Measurements from ENCODE around the gene HES2. TPM values are rescaled to one million over a fixed set of nuclear protein-coding genes. Genes with fewer than 3 reads are reported as not detected.

HES2 gene
- total and polyA plus RNA-seq, 9 of the 15 experiments (the other 6 are each of a cell fraction or from before 2014, with no cell fraction given) = 0.05 to 0.18 (median 0.07) TPM; not detected in 4

DNA sequence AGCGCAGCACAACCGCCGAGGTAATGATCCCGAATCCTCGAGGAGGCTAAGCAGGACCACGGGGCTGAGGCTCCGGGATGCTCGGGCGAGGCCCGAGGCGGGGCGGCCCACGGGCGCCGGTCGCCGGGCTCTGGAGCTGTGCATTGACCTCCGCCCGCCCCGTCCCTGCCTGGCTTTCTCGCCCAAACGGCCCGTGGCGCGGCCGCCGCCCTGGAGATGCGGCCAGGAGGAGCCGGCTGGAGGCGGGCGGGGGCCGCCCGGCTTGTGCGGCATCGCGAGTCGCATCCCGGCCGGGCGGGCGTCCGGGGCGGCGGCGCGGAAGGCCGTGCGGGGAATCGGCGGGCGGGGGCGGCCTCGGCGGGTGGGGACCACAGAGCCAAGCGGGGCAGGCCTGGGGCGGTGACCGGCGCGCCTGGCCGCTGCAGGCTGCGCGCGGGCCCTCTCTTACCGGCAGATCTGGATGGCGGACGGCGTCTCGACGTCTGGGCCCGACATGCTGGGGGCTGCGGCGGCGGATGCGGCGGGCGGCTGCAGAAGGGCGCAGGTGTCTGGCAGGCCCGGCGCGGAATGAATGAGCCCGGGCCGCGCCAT lies 26.8 kb downstream of the HES2 start (continued):
- TF ChIP-seq PHTF2 (CRISPR knock-in tag; IDR thresholded peaks at IDR 0.05) (no peak), SMAD4 (CRISPR knock-in tag; conservative IDR thresholded peaks at IDR 0.05) (0 out of 2 replicates have a peak, but pooled peaks have one; percentile 2), ZNF165 (CRISPR knock-in tag; IDR thresholded peaks at IDR 0.05; ENCODE audit: borderline replicate concordance) (no peak), SAFB2 (IDR thresholded peaks at IDR 0.05; ENCODE audit: borderline replicate concordance, low read depth, low read length, severe bottlenecking) (no peak), ZNF644 (tag; IDR thresholded peaks at IDR 0.05; ENCODE audit: low read depth) (no peak), ZBTB12 (CRISPR knock-in tag; IDR thresholded peaks at IDR 0.05) (no peak), POLR3A (IDR thresholded peaks at IDR 0.05; ENCODE audit: borderline replicate concordance, extremely low read depth, insufficient read depth, insufficient read length) (no peak), BRCA1 (IDR thresholded peaks at IDR 0.05) (no peak), BRCA1 (CRISPR knock-in tag; IDR thresholded peaks at IDR 0.05) (no peak), HDGF (IDR thresholded peaks at IDR 0.05) (no peak)
- TF ChIP-seq, protein P1, sequence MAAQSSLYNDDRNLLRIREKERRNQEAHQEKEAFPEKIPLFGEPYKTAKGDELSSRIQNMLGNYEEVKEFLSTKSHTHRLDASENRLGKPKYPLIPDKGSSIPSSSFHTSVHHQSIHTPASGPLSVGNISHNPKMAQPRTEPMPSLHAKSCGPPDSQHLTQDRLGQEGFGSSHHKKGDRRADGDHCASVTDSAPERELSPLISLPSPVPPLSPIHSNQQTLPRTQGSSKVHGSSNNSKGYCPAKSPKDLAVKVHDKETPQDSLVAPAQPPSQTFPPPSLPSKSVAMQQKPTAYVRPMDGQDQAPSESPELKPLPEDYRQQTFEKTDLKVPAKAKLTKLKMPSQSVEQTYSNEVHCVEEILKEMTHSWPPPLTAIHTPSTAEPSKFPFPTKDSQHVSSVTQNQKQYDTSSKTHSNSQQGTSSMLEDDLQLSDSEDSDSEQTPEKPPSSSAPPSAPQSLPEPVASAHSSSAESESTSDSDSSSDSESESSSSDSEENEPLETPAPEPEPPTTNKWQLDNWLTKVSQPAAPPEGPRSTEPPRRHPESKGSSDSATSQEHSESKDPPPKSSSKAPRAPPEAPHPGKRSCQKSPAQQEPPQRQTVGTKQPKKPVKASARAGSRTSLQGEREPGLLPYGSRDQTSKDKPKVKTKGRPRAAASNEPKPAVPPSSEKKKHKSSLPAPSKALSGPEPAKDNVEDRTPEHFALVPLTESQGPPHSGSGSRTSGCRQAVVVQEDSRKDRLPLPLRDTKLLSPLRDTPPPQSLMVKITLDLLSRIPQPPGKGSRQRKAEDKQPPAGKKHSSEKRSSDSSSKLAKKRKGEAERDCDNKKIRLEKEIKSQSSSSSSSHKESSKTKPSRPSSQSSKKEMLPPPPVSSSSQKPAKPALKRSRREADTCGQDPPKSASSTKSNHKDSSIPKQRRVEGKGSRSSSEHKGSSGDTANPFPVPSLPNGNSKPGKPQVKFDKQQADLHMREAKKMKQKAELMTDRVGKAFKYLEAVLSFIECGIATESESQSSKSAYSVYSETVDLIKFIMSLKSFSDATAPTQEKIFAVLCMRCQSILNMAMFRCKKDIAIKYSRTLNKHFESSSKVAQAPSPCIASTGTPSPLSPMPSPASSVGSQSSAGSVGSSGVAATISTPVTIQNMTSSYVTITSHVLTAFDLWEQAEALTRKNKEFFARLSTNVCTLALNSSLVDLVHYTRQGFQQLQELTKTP (IDR thresholded peaks at IDR 0.05; ENCODE audit: low read depth in 1 of 2, partially characterized antibody in 2 of 2) = no peak
- TF ChIP-seq, protein P2, sequence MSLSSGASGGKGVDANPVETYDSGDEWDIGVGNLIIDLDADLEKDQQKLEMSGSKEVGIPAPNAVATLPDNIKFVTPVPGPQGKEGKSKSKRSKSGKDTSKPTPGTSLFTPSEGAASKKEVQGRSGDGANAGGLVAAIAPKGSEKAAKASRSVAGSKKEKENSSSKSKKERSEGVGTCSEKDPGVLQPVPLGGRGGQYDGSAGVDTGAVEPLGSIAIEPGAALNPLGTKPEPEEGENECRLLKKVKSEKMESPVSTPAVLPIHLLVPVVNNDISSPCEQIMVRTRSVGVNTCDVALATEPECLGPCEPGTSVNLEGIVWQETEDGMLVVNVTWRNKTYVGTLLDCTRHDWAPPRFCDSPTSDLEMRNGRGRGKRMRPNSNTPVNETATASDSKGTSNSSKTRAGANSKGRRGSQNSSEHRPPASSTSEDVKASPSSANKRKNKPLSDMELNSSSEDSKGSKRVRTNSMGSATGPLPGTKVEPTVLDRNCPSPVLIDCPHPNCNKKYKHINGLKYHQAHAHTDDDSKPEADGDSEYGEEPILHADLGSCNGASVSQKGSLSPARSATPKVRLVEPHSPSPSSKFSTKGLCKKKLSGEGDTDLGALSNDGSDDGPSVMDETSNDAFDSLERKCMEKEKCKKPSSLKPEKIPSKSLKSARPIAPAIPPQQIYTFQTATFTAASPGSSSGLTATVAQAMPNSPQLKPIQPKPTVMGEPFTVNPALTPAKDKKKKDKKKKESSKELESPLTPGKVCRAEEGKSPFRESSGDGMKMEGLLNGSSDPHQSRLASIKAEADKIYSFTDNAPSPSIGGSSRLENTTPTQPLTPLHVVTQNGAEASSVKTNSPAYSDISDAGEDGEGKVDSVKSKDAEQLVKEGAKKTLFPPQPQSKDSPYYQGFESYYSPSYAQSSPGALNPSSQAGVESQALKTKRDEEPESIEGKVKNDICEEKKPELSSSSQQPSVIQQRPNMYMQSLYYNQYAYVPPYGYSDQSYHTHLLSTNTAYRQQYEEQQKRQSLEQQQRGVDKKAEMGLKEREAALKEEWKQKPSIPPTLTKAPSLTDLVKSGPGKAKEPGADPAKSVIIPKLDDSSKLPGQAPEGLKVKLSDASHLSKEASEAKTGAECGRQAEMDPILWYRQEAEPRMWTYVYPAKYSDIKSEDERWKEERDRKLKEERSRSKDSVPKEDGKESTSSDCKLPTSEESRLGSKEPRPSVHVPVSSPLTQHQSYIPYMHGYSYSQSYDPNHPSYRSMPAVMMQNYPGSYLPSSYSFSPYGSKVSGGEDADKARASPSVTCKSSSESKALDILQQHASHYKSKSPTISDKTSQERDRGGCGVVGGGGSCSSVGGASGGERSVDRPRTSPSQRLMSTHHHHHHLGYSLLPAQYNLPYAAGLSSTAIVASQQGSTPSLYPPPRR (CRISPR knock-in tag; IDR thresholded peaks at IDR 0.05; ENCODE audit: borderline replicate concordance) = no peak
- TF ChIP-seq, protein P3, sequence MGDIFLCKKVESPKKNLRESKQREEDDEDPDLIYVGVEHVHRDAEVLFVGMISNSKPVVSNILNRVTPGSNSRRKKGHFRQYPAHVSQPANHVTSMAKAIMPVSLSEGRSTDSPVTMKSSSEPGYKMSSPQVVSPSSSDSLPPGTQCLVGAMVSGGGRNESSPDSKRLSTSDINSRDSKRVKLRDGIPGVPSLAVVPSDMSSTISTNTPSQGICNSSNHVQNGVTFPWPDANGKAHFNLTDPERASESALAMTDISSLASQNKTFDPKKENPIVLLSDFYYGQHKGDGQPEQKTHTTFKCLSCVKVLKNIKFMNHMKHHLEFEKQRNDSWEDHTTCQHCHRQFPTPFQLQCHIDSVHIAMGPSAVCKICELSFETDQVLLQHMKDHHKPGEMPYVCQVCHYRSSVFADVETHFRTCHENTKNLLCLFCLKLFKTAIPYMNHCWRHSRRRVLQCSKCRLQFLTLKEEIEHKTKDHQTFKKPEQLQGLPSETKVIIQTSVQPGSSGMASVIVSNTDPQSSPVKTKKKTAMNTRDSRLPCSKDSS (IDR thresholded peaks at IDR 0.05; ENCODE audit: low read depth, partially characterized antibody) = no peak

Data from K562 (cell line).